GM19351 (cell line): ENCODE data around the gene CAPN1.
"Not testable (repeated sequence)": the region's sequence is repeated elsewhere in the genome, so short reads cannot be mapped to it uniquely, and the experiment has no call there.

ENCODE experiments used
- ATAC-seq: cut with Tn5 transposase; IDR thresholded peaks from one replicate; pipeline ENCODE4 v1.9.1; 2021; ENCODE audit warnings: mild to moderate bottlenecking, moderate library complexity; ENCODE audit not compliant: unreplicated experiment

The CAPN1 gene

GRCh38 chr11:65181569-65182257 lies at the start of gene CAPN1:
CAPN1 (plus strand) TSS chr11:65181928; CDS start chr11:65182702, 774 bp downstream.
- peak; percentile 52 for ATAC-seq

GRCh38 chr11:65132238-65132987 lies 49.3 kb upstream of the CAPN1 start:
- ATAC-seq, result peak; percentile 30

GRCh38 chr11:65132988-65133700 lies 48.6 kb upstream of the CAPN1 start:
- no peak for ATAC-seq

DNA sequence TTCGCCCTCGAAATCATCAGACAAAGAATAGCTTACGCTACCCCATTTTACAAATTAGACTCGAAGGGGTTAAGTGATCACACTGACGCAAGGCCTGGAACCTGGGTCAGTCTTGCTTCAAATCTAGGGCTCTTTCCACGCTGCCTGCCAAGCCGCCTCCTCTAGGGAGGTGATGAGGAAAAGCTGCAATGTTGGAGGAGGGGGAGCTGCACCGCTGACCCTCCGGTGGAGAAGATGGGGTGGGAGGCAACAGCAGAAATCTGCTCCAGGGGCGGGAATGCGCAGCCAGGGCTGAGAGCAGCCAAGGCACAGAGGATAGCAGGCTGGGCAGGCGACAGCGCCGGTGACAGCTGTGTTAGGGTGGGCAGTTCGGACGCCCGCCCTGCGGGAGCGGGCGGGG lies 48.0 kb upstream of the CAPN1 start:
- no peak for ATAC-seq

DNA sequence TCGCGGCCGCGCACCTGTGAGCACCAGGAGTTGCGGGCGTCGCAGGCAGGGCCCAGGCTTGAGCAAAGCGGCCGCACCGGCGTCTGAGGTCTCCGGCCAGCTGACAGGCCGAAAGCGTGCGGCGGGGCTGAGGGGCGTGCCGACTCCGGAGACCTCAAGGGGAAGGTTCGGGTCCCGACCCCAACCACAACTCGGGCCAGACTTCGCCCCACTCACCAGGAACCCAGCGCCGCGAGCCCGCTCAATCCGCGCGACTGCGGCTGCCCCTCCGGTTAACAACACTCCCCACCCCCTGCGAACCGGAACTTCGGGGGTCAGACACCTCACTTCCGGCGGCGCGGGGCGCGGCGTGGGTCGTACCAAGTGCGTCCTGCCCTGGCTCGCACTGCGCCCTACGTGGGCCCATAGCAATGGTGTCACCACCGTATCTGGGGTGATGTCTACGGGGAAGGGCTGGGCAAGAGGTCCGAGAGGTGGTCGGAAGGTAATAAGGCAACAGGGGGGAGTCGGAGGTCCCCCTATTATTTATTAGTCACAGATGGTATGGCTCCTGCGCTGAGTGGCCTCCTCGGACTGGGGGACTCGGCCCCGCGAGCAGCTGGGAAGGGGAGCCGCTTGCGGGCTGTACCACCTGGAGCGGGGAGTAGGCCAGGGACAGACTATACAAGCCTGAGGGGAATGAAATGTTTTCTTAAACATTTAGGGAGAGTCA lies 47.3 kb upstream of the CAPN1 start, which contains the start of gene SYVN1:
SYVN1 (minus strand) TSS at position 280 of the 712 bp plus-strand sequence. CDS start 918 bp downstream, outside the sequence.
- peak; percentile 56 for ATAC-seq

DNA sequence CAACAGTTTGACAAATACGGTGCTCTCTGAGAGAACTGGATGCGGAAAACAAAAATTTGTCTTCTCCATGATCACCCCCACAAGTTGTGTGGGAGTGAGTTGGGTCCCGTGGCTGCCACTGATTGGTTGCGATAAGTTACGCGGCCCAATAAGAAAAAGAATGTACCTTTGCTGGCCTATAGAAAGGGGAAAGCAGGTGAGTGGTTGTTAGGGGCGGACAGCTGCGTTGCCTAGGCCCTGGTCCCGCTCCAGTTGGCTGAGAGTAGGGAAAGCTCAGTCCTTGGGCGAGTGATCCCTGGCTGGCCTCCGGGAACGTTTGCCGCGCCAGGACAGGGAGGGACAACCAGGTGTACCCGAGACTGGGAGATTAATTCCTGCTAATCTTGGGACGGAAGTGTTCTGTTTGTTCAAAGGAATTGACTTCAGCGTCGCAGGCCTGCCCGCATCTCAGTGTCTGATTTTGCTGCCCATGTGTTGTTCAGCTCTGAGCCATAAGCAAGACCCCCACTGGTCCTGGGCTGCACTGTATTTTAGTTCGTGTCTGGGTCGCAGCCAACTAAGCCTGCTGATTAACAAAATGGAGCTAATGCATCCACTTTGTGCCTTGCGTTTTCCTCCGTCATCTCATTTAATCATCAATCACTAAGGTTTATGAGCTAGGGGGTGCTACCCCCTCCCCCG lies 46.6 kb upstream of the CAPN1 start:
- ATAC-seq, result peak; percentile 72

DNA sequence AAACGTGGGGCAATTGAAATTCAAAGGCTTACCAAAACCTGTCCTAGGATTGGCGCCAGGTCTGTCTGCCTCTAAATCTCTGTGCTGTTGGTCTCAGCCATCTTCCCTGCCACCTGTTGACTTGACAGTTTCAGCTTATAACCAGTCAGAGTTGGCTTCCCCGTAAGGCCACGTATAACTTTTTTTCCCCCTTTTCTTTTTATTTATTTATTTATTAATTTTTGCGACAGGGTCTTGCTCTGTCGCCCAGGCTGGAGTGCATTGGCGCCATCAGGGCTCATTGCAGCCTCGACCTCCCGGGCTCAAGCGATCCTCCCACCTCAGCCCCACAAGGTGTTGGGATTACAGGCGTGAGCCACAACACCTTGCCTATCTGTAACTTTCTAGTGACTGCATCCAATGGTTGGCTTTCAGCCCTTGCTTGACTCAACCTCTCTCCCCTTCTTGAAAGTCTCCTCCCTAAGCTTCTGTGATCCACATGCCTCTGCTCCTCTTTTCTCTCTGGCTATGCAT lies 46.0 kb upstream of the CAPN1 start:
- no peak for ATAC-seq

DNA sequence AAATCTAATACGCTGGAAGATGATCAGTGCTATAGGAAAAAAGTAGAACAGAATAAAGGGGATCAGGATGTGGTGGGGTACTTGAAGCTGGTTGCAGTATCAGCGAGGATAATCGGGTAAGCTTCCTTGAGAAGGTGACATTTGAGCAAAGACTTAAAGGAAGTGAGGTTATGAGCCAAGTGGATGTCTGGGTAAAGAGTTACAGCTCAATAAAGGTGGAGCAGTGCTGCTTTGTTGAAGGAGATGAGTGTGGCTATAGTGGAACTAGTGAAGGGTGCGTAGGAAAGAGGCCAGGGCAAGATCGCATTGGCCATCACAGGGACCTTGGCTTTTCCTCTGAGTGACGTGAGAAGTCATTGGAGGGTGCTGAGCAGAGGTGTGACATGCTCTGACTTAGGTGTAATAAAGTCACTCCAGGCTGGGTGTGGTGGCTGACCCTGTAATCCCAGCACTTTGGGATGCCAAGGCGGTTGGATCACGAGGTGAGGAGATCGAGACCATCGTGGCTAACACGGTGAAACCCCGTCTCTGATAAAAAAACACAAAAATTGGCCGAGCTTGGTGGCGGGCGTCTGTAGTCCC lies 45.1 kb upstream of the CAPN1 start:
- ATAC-seq, result no peak

DNA sequence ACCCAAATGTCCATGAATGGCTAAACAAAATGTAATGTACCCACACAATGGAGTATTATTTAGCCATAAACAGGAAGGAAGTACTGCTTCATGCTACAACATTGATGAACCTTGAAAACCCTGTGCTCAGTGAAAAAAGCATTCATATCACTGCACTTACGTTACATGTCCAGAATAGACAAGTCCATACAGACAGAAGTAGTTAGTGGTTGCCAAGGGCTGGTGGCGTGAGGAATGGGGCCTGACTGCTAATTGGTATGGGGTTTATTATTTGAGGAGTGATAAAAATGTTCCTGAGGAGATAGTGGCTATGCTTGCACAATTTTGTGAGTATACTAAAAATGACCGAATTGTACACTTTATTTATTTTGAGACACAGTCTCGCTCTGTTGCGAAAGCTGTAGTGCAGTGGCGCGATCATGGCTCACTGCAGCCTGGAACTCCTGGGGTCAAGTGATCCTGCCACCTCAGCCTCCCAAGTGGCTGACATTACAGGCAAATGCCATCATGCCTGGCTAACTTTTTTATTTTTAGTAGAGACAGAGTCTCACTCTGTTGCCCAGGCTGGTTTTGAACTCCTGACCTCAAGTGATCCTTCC lies 39.7 kb upstream of the CAPN1 start:
- no peak for ATAC-seq

- no peak for ATAC-seq
Observed at GRCh38 chr11:65147352-65148075, 34.2 kb upstream of the CAPN1 start.

- no peak for ATAC-seq
Observed at GRCh38 chr11:65148657-65149056, 33.1 kb upstream of the CAPN1 start.

- not testable (repeated sequence) for ATAC-seq
Observed at GRCh38 chr11:65150131-65150508, 31.6 kb upstream of the CAPN1 start.

DNA sequence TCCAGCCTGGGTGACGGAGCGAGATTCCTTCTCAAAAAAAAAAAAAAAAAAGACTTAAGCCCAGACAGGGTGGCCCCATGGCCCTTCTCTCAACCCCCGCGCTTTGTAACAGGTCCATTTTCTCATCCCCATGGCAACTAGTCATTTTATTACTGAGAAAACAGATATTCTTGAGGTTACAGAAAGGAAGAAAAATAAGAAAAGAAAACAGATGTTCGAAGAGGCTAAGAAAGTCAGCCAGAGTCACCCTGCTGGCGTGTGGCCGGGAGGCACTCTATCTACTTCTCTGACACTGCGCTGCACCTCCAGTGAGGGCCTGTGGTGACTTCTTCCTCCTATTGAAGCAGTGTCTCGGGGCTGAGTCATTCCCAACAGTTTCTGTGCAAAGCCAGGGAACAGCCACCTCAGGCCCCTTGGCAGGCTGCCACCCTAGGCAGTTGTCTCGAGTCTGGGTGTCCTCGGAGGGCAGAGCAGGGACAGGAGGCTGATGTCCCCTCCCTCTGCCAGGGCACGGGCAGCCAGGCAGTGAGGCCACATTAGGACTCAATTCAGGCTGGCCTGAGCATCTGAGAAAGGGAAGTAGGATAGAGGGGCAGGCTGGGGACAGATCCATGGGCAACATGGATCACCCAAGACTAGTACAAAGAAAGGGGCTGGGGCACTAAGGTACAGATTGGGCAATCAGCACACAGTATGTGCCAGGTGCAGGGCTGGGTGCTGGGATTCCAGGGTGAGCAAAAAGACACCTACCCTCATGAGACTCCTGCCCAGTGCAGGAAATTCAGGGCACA lies 31.0 kb upstream of the CAPN1 start:
- ATAC-seq, result no peak

DNA sequence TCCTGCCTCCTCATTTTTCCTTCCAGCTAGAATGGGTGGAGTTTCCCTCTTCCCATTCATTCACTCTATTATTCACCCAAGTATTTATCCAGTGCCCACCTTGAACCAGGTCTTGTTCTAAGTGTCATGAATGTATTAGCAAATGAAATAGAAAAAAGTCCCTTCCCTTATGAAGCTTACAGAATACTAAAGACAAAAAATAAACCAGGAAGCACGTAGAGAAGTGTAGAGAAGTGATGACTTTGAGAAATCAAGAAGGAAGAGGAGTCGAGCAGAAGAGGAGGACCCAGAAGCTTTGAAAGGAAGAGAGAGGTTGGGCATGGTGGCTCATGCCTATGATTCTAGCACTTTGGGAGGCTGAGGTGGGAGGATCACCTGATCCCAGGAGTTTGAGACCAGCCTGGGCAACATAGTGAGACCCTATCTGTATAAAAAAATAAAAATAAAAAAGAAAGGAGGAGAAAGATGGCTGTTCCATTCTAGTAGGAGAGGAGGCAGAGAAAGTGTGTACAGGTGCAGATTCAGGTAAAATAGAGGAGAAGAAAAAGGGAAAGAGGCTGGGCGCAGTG lies 30.3 kb upstream of the CAPN1 start:
- no peak for ATAC-seq

GRCh38 chr11:65152122-65152521 lies 29.6 kb upstream of the CAPN1 start:
- ATAC-seq, result no peak

DNA sequence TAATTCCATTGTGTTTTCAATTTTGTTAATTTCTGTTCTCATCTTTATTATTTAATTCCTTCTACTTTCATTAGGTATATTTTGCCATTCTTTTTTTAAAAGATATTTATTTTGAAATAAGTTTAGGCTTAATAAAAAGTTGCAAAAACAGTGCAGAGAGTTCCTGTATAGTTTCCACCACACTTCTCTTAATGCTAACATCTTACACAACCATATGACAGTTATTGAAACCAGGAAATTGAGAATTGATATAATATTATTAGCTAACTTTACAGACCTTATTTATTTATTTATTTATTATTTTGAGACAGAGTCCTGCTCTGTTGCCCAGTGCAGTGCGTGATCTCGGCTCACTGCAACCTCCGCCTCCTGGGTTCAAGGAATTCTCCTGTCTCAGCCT lies 25.5 kb upstream of the CAPN1 start:
- no peak for ATAC-seq

- no peak for ATAC-seq
Observed at GRCh38 chr11:65156926-65157325, 24.8 kb upstream of the CAPN1 start.

GRCh38 chr11:65157336-65157735 lies 24.4 kb upstream of the CAPN1 start:
- no peak for ATAC-seq
